Vagina (tissue), 2 donors: Measurements from ENCODE around the gene PACS2.

Experiments
- CTCF ChIP-seq, 3 experiments: fragments of 450-650 bp in 2 of 3; fragments of 200-600 bp in 1 of 3; sonication (generic) in 1 of 3; IDR thresholded peaks; one replicate each; pipeline ENCODE4 v1.5.1; 2017 to 2019; ENCODE audit warnings: antibody characterized with exemption in 3 of 3, mild to moderate bottlenecking in 2 of 3, moderate library complexity in 2 of 3
- POLR2A ChIP-seq, 2 donors: fragments of 450-650 bp; IDR thresholded peaks; one replicate each; pipeline ENCODE4 v1.6.1; 2017; ENCODE audit warnings: antibody characterized with exemption in 2 of 2, mild to moderate bottlenecking in 2 of 2, moderate library complexity in 2 of 2

GRCh38 chr14:105439179-105439578 is 124.6 kb downstream of the PACS2 start:
- TF ChIP-seq POLR2A (IDR thresholded peaks at IDR 0.05) (no peak), CTCF (IDR thresholded peaks at IDR 0.05) (no peak)
